HepG2 (cell line): ENCODE results near the gene CEBPB. TPM values are rescaled to one million over a fixed set of nuclear protein-coding genes. Genes with fewer than 3 reads are reported as not detected.

Source experiments
- CEBPG ChIP-seq: IDR thresholded peaks from 2 replicates; pipeline ENCODE4 v1.6.1; 2016
- EHMT2 ChIP-seq: fragments of 200-600 bp; sonication (generic); IDR thresholded peaks from 2 replicates; pipeline ENCODE4 v1.7.0; 2017; ENCODE audit warnings: antibody characterized with exemption, low read depth, low read length, borderline replicate concordance
- HIVEP1 ChIP-seq: sonication (generic); formaldehyde crosslinking; IDR thresholded peaks from 2 replicates; pipeline ENCODE4 v1.4.0; 2020; ENCODE audit warnings: mild to moderate bottlenecking, missing genetic modification reagents
- HOXA5 ChIP-seq: sonication (generic); formaldehyde crosslinking; IDR thresholded peaks from 2 replicates; pipeline ENCODE4 v1.4.0; 2020; ENCODE audit warnings: missing genetic modification reagents
- KLF13 ChIP-seq: sonication (generic); formaldehyde crosslinking; IDR thresholded peaks from 2 replicates; pipeline ENCODE4 v1.4.0; 2020; ENCODE audit warnings: mild to moderate bottlenecking, missing genetic modification reagents
- MTA3 ChIP-seq: sonication (generic); formaldehyde crosslinking; IDR thresholded peaks from 2 replicates; pipeline ENCODE4 v1.4.0; 2020; ENCODE audit warnings: missing genetic modification reagents
- NR2F1 ChIP-seq, 2 experiments: fragments of 450-650 bp in 1 of 2; formaldehyde crosslinking in 1 of 2; IDR thresholded peaks; 2 replicates each; pipeline versions ENCODE4 v1.5.0 to v1.6.1; 2016 to 2020; ENCODE audit warnings: mild to moderate bottlenecking in 1 of 2, missing compliant biosample characterization in 1 of 2, missing genetic modification reagents in 1 of 2, moderate library complexity in 1 of 2
- RELA ChIP-seq: sonication (generic); formaldehyde crosslinking; IDR thresholded peaks from 2 replicates; pipeline ENCODE4 v1.4.0; 2020; ENCODE audit warnings: missing genetic modification reagents
- SRF ChIP-seq: IDR thresholded peaks from 2 replicates; pipeline ENCODE4 v1.6.1; 2011; ENCODE audit warnings: mild to moderate bottlenecking, low read depth, low read length, moderate library complexity
- ZMYM4 ChIP-seq: sonication (generic); formaldehyde crosslinking; IDR thresholded peaks from 2 replicates; pipeline ENCODE4 v1.8.1; 2023; ENCODE audit warnings: mild to moderate bottlenecking, missing genetic modification reagents
- ZNF232 ChIP-seq: sonication (generic); formaldehyde crosslinking; IDR thresholded peaks from 2 replicates; pipeline ENCODE4 v1.4.0; 2020; ENCODE audit warnings: missing genetic modification reagents, borderline replicate concordance
- ZNF256 ChIP-seq: sonication (generic); formaldehyde crosslinking; conservative IDR thresholded peaks from 2 replicates; pipeline ENCODE4 v1.4.0; 2020; ENCODE audit warnings: missing genetic modification reagents
- ZNF598 ChIP-seq: sonication (generic); formaldehyde crosslinking; IDR thresholded peaks from 2 replicates; pipeline ENCODE4 v1.5.1; 2020; ENCODE audit warnings: mild to moderate bottlenecking, missing genetic modification reagents, borderline replicate concordance
- ZSCAN12 ChIP-seq: sonication (generic); formaldehyde crosslinking; IDR thresholded peaks from 2 replicates; pipeline ENCODE4 v1.9.0; 2021; ENCODE audit warnings: mild to moderate bottlenecking, missing genetic modification reagents
- ZSCAN9 ChIP-seq: IDR thresholded peaks from 2 replicates; pipeline ENCODE4 v1.6.1; 2016; ENCODE audit warnings: borderline replicate concordance
- polyA plus RNA-seq, 8 experiments: library from polyadenylated mRNA; depleted of rRNA in 3 of 8; stranded (reverse) in 7 of 8; unstranded in 1 of 8; fragments of >200 nt; fragmentation: Illumina TruSeq in 4 of 8; extraction: Trizol in 4 of 8; gene quantifications; 2 replicates each; pipeline versions ENCODE4 v1.2.1 to v1.2.3, GENCODE V29; 2011 to 2016; ENCODE audit warnings: low read depth in 4 of 8, missing spikeins in 1 of 8, mixed read lengths in 1 of 8; ENCODE audit not compliant: insufficient read depth in 1 of 8
- total RNA-seq, 5 experiments: library from RNA; depleted of rRNA; stranded (reverse); fragments of >200 nt; fragmentation: Illumina TruSeq; extraction: Trizol; gene quantifications; 2 replicates each; pipeline ENCODE4 v1.2.3, GENCODE V29; 2016; ENCODE audit warnings: low read depth in 1 of 5
- TF ChIP-seq, protein P1 (sequence below): sonication (generic); formaldehyde crosslinking; IDR thresholded peaks from 2 replicates; pipeline ENCODE4 v1.4.0; 2020; ENCODE audit warnings: missing genetic modification reagents
- TF ChIP-seq, protein P2 (sequence below): sonication (generic); formaldehyde crosslinking; IDR thresholded peaks from 2 replicates; pipeline ENCODE4 v1.5.0; 2020; ENCODE audit warnings: missing genetic modification reagents, mild to moderate bottlenecking, borderline replicate concordance
- TF ChIP-seq, protein P3 (sequence below): sonication (generic); formaldehyde crosslinking; IDR thresholded peaks from 2 replicates; pipeline ENCODE4 v1.8.0; 2022; ENCODE audit warnings: mild to moderate bottlenecking, missing genetic modification reagents, borderline replicate concordance
- TF ChIP-seq, protein P4 (sequence below): sonication (generic); formaldehyde crosslinking; IDR thresholded peaks from 2 replicates; pipeline ENCODE4 v1.4.0; 2020; ENCODE audit warnings: mild to moderate bottlenecking, missing genetic modification reagents
- TF ChIP-seq, protein P5 (sequence below): sonication (generic); formaldehyde crosslinking; IDR thresholded peaks from 2 replicates; pipeline ENCODE4 v1.8.0; 2022; ENCODE audit warnings: missing genetic modification reagents, mild to moderate bottlenecking, inconsistent platforms, borderline replicate concordance

The CEBPB gene
- total and polyA plus RNA-seq, 2 of the 13 experiments (the other 11 are each of a cell fraction or from before 2014, with no cell fraction given) = 18.5 to 28.2 TPM

DNA sequence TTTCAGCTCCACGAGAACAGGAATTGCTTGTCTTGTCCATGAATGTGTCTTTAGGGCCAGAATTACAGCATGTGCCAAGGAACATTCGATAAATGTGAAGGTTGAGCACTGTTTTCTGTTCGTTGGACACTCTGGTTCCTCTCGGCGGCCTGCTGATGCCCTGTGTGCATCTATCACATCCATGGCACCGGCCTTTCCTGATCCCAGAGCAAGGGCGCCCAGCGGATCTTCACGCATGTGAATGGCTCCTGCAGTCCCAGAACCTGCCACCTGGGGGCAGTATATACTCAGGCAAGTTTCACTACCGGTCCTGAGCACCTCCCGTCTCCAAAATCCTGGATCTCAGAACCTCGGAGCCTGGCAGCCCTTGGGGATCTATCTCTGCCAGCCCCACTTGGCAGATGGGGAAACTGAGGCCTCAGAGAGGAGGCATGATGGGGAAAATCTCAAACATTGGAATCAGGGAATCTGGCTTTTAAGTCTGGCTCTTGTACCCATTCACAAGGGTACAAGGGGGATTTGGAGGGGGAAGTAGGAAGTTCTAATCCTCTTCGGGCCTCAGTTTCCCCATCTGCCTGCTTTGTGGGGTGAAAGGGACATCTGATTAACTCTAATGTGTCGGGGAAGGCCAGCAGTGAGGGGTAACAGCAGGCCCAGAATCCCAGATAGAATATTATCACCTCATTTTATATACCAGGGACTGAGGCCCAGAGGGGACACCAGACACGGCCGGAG, 4.3 kb upstream of the CEBPB start (continued):
- no peak for TF ChIP-seq MTA3 (CRISPR knock-in tag)
- peak; percentile 47 for TF ChIP-seq ZSCAN9
- TF ChIP-seq HOXA5 (CRISPR knock-in tag) = peak; percentile 72; the same call in 1 of the 2 replicates
- TF ChIP-seq HIVEP1 (CRISPR knock-in tag) = peak; percentile 76; the same call in 1 of the 2 replicates
- no peak for TF ChIP-seq KLF13 (CRISPR knock-in tag)
- TF ChIP-seq, protein P1, sequence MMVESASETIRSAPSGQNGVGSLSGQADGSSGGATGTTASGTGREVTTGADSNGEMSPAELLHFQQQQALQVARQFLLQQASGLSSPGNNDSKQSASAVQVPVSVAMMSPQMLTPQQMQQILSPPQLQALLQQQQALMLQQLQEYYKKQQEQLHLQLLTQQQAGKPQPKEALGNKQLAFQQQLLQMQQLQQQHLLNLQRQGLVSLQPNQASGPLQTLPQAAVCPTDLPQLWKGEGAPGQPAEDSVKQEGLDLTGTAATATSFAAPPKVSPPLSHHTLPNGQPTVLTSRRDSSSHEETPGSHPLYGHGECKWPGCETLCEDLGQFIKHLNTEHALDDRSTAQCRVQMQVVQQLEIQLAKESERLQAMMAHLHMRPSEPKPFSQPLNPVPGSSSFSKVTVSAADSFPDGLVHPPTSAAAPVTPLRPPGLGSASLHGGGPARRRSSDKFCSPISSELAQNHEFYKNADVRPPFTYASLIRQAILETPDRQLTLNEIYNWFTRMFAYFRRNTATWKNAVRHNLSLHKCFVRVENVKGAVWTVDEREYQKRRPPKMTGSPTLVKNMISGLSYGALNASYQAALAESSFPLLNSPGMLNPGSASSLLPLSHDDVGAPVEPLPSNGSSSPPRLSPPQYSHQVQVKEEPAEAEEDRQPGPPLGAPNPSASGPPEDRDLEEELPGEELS = peak; percentile 51; the same call in 1 of the 2 replicates
- peak; percentile 17; the same call in 1 of the 2 replicates for TF ChIP-seq ZMYM4 (CRISPR knock-in tag)
- TF ChIP-seq, protein P2, sequence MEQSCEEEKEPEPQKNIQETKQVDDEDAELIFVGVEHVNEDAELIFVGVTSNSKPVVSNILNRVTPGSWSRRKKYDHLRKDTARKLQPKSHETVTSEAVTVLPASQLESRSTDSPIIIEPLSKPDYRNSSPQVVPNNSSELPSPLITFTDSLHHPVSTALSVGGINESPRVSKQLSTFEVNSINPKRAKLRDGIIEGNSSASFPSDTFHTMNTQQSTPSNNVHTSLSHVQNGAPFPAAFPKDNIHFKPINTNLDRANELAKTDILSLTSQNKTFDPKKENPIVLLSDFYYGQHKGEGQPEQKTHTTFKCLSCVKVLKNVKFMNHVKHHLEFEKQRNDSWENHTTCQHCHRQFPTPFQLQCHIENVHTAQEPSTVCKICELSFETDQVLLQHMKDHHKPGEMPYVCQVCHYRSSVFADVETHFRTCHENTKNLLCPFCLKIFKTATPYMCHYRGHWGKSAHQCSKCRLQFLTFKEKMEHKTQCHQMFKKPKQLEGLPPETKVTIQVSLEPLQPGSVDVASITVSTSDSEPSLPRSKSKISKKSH (CRISPR knock-in tag) = 0 out of 2 replicates have a peak, but pooled peaks have one; percentile 59
- TF ChIP-seq, protein P3, sequence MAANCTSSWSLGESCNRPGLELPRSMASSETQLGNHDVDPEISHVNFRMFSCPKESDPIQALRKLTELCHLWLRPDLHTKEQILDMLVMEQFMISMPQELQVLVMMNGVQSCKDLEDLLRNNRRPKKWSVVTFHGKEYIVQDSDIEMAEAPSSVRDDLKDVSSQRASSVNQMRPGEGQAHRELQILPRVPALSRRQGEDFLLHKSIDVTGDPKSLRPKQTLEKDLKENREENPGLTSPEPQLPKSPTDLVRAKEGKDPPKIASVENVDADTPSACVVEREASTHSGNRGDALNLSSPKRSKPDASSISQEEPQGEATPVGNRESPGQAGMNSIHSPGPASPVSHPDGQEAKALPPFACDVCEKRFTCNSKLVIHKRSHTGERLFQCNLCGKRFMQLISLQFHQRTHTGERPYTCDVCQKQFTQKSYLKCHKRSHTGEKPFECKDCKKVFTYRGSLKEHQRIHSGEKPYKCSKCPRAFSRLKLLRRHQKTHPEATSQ = no peak
- TF ChIP-seq RELA = peak; percentile 77; the same call in 1 of the 2 replicates
- TF ChIP-seq CEBPG (CRISPR knock-in tag) = peak; percentile 32
- TF ChIP-seq EHMT2 = no peak
- peak; percentile 92 for TF ChIP-seq ZNF256 (CRISPR knock-in tag)
- TF ChIP-seq ZSCAN12 (CRISPR knock-in tag) = no peak
- TF ChIP-seq SRF = peak; percentile 47; the same call in 1 of the 2 replicates
- TF ChIP-seq, protein P4, sequence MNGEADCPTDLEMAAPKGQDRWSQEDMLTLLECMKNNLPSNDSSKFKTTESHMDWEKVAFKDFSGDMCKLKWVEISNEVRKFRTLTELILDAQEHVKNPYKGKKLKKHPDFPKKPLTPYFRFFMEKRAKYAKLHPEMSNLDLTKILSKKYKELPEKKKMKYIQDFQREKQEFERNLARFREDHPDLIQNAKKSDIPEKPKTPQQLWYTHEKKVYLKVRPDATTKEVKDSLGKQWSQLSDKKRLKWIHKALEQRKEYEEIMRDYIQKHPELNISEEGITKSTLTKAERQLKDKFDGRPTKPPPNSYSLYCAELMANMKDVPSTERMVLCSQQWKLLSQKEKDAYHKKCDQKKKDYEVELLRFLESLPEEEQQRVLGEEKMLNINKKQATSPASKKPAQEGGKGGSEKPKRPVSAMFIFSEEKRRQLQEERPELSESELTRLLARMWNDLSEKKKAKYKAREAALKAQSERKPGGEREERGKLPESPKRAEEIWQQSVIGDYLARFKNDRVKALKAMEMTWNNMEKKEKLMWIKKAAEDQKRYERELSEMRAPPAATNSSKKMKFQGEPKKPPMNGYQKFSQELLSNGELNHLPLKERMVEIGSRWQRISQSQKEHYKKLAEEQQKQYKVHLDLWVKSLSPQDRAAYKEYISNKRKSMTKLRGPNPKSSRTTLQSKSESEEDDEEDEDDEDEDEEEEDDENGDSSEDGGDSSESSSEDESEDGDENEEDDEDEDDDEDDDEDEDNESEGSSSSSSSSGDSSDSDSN (CRISPR knock-in tag) = peak; percentile 29; the same call in 1 of the 2 replicates
- TF ChIP-seq ZNF232 (CRISPR knock-in tag) = peak; percentile 93
- TF ChIP-seq, protein P5, sequence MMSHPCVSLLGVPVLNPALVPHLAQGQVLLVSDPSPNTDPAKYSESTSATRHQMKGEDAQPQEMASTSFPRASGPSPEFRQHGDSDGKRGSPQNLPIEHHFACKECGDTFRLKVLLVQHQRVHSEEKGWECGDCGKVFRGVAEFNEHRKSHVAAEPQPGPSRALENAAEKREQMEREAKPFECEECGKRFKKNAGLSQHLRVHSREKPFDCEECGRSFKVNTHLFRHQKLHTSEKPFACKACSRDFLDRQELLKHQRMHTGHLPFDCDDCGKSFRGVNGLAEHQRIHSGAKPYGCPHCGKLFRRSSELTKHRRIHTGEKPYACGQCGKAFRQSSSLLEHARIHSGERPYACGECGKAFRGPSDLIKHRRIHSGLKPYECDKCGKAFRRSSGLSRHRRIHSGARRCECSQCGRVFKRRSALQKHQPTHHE (CRISPR knock-in tag) = peak; percentile 14; the same call in 1 of the 2 replicates
- peak; percentile 75; the same call in 1 of the 2 replicates for TF ChIP-seq ZNF598
- TF ChIP-seq NR2F1 (CRISPR knock-in tag; IDR thresholded peaks at IDR 0.05) = no peak
